ENCODE results near the gene DISP1. TPM values are rescaled to one million over a fixed set of nuclear protein-coding genes. Genes with fewer than 3 reads are reported as not detected.

DISP1 gene
- total and polyA plus RNA-seq, 4 experiments from 2014 or later: 1.9 to 4.2 (median 3.4) TPM

DNA sequence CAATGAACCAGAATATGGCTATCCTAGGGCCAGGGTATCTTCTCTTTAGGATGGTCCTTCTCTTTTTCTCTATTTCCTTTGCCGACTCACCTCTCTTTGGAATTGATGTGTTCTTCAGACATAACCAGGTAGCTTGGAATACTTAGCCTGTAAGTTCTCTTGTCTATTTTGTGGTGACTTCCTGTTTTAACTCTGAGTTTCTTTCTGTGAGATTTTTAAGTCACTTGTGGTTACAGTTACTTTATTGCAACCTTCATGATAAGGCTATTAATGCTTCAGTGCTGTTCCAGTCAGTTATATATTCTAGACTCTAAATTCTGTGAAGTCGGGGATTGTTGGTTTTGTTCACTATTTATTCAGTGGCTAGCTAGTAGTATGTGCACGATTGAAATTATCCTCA is 46.2 kb downstream of the DISP1 start:
- H3K27ac Mint-ChIP-seq: no peak overlapping the region
- DNase-seq: no peak
- peaks cover 5 to 21% of the 10 kb centered on the region in 2 donors for H3K36me3 Mint-ChIP-seq
- H3K4me3 Mint-ChIP-seq: no peak overlapping the region
- Histone ChIP-seq H3K4me1 (ENCODE audit: insufficient read depth, low read length) (no peaks in the 10 kb centered on the region), H3K27me3 (ENCODE audit: insufficient read depth, low read length) (no peaks in the 10 kb centered on the region), H3K4me3 (ENCODE audit: low read length in 2 of 2) (no peak overlapping the region), H3K36me3 (ENCODE audit: insufficient read depth, low read length) (no peaks in the 10 kb centered on the region), H3K27ac (ENCODE audit: low read depth, low read length) (no peak overlapping the region), H3K9me3 (ENCODE audit: control insufficient read depth in 1 of 2, low read length in 2 of 2) (no peaks in the 10 kb centered on the region)
- ChIA-PET CTCF (ENCODE audit: partially characterized antibody) (no interaction called here), POLR2A (ENCODE audit: partially characterized antibody) (no interaction called here)
- peaks cover 0 to 26% (median 16%) of the 10 kb centered on the region in 8 donors for H3K9me3 Mint-ChIP-seq
- intact Hi-C loops (cut with micrococcal nuclease): no loop called here
- H3K4me1 Mint-ChIP-seq: peaks cover 0 to 5% (median 4%) of the 10 kb centered on the region in 4 donors
- no peaks in the 10 kb centered on the region for H3K27me3 Mint-ChIP-seq

Other genes starting within 250 kb of the DISP1 start
- gene TAF1A, start 225.1 kb upstream of the DISP1 start, total RNA-seq: 10 to 100 TPM; 16.4 to 17.8 TPM
- 1 to 10 TPM; 3.1 to 5.7 TPM for gene TAF1A, start 225.1 kb upstream of the DISP1 start, polyA plus RNA-seq
- 100 to 1,000 TPM; 120 to 124 TPM for gene MIA3, start 196.9 kb upstream of the DISP1 start, total RNA-seq
- 10 to 100 TPM; 42.0 to 74.3 TPM for gene MIA3, start 196.9 kb upstream of the DISP1 start, polyA plus RNA-seq
- gene AIDA, start 102.5 kb upstream of the DISP1 start, total RNA-seq: 10 to 100 TPM; 60.7 to 64.5 TPM
- gene AIDA, start 102.5 kb upstream of the DISP1 start, polyA plus RNA-seq: 10 to 100 TPM; 35.2 to 37.2 TPM
- gene BROX, start 102.5 kb upstream of the DISP1 start, total RNA-seq: 10 to 100 TPM; 64.6 to 68.3 TPM
- 10 to 100 TPM; 15.6 to 18.5 TPM for gene BROX, start 102.5 kb upstream of the DISP1 start, polyA plus RNA-seq
- under 1 TPM; 0.30 to 0.79 TPM for gene FAM177B, start 77.8 kb upstream of the DISP1 start, total RNA-seq
- gene FAM177B, start 77.8 kb upstream of the DISP1 start, polyA plus RNA-seq: under 1 TPM in 1 of 2 donors, not detected in 1; 0.30 TPM

Data from CD4-positive, alpha-beta memory T cell (primary cell).